NCI-H187 (cell line): ENCODE measurements around the gene MEAK7.
A peak's percentile ranks its signal among the peaks of the same experiment; 100 is the strongest.

ENCODE experiments used
- DNase-seq, 2 experiments: peaks; one replicate each; lab custom pipeline; 2025; lab: John Stamatoyannopoulos, UW

MEAK7 gene

DNA sequence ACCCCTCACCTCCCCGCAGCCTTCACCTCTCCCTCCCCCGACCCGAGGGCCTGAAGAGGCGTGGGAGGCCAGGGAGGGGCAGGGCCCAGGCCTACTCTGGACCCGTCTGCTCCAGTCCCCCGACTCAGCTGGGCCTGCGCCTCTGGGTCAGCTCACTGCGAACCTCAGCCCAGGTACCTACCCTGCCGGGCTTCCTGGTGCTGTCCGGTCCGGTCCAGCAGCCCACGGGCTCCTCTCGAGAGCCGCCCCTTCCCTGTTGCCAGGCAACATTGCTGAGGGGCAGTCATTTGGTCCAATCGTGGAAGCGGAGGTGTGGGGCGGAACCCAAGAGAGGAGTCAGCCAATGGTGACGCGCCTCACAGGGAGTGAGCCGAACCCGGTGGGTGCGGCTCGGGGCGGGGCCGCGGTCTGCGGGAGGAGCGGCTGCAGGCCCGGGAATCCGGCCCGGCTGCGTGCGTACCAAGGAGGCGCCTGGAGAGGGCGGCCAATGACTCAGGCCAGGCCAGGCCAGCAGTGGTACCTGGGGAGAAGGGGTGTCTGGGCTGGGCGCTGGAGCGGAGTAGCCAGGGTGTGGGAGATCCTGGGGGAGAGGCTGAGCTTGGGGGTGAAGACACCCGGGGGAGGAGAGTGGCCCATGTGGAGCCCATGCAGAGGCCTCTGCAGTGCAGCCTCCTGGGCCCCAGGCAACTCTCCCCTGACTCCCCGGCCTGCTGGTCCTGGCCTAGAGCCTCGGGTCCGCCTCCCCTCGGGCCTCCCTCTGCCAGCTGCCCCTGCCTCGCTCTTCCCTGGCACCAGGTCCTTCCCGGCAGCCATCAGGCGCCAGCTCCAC lies at the start of gene MEAK7:
MEAK7 (minus strand) TSS at position 240 of the 829 bp plus-strand sequence. CDS start 6,573 bp downstream, outside the sequence.
- DNase-seq = peak; percentile 75 to 95

DNA sequence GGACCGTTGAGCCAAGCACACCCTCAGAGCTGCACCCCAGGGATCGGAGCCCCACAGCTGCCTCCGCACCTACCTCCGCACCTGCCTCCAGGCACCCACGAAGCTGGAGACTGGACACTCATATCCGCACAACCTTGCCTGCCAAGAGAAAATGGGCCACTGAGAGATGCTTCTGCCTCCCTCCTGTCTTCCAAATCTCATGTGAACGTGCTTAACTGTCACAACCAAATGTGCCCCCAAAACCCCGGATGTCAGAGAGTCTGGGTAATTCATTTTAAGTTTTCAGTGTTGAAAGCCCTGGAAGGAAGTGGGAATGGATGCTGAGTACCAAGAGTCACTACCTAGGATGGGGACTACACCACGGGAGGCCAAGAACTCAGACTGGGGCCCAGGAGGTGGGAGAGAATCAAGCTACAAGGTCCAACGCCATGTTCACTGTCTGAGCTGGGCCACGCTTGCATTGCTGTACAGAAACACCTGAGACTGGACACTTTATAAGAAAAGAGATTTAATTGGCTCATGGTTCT lies 49.5 kb upstream of the MEAK7 start:
- no peak for DNase-seq

- DNase-seq = no peak
Observed at GRCh38 chr16:84552135-84552534, 47.7 kb upstream of the MEAK7 start.

- DNase-seq = no peak
Observed at GRCh38 chr16:84550096-84550495, 45.6 kb upstream of the MEAK7 start.

- DNase-seq = no peak
Observed at GRCh38 chr16:84548971-84549844, 44.7 kb upstream of the MEAK7 start.

- no peak for DNase-seq
Observed at GRCh38 chr16:84548508-84548907, 44.0 kb upstream of the MEAK7 start.

- DNase-seq = no peak
Observed at GRCh38 chr16:84547546-84548061, 43.1 kb upstream of the MEAK7 start.

DNA sequence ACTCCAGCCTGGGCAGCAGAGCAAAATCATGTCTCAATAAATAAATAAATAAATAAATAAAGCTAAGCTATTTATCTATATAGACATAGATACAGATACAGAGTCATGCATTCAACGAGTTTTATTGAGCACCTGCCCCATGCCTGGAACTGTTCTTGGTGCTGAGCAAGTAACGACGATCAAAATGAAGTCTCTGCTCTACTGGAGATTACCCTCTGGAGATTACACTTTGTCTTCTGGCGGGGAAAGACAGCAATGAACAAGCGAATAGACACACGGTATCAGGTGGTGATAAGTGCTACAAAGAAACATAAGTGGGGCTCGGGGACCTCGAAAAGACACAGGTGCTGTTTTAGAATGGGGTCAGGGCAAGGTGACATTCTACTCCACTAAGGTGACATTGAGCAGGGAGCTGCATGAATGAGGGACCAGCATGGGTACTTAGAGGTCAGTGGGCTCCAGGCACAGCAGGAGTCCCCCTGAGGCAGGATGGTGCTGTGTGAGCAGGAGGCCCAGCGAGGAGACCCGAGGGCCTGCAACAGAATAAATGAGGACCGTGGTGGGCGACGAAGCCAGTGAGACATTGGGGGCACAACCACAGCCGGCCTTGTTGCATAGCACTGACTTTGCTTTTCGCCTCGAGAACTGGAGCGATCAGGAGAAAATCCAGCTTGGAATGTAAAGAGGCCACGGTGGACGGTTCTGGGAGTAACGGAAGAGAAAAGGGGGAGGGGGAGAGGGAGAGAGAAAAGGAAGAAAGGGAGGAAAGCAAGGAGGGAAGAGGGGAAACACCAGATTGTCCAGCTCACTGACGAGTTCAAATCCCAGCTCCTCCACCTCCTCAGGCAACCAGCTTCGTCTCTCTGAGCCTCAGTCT lies 42.4 kb upstream of the MEAK7 start:
- DNase-seq = no peak

GRCh38 chr16:84545114-84545737 lies 40.8 kb upstream of the MEAK7 start:
- no peak for DNase-seq

DNA sequence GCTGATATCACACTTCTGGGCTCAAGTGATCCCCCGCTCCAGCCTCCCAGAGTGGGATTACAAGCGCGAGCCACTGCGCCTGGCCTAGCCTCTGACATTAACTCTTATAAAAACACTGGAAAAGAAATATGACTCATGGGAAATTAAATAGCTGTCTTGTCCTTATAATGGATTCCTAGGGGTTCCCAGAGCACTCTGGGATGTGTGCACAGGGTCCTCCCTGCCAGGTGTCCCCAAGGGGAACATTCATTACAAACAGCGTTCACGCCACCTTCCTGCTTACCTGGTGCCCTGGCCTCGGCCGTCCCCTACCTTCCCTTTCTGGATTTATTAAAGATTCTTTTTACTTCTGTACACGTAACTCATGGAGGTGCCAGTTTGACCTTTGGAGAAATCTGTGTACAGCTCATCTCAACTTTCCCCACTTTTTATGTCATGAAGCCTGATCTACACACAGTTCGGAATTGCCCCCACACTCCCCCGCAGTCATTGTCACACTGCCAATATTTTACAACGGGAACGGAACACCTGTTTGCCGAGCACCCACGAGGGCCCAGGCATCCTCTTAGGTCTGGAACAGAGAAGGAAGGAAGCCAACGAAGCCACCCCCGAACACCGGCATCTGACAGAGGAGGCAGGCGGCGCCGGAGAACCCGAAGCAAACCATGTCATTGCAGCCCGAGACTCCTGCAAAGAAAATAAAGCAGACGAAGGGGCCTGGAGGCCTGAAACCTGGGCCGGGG lies 39.7 kb upstream of the MEAK7 start:
- peak in 1 of 2 experiments; percentile 24 for DNase-seq

DNA sequence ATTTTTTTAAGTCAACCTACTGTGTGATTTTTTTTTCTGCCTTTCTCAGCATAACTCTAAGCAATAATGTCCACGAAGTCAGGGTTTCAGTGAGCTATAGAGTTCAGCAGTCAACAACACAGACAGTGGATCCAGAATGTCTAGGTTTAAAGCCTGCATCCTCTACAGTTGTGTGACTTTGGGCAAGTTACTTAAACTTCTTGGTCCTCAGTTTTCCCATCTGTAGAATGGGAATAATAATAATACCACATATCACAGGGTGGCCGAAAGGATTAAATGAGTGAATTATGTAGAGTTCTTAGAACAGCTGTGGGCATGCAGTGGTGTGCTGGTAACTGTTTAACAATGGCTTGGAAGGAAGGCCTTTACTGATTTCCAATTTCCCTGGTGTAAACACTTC lies 38.8 kb upstream of the MEAK7 start:
- no peak for DNase-seq

GRCh38 chr16:84541999-84542817 lies 37.7 kb upstream of the MEAK7 start:
- DNase-seq = no peak

DNA sequence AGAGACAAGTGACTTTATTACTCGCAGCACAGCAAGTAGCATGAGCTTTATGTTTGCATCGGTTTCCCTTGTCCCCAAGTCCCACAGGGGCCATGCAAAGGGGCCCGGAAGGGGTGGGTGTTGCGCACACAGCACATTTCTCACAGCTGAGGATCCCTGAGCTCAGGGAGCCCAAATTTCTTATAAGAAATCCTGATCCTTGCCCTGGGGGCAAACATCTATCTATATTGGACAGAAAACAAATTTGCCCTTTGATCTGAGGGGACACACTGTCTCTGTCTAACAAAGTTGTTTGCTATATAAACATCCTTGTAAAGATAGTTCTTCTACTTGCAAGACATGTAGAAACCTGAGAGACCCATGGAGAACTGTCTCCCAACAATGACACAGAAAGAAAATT lies 35.7 kb upstream of the MEAK7 start:
- no peak for DNase-seq

DNA sequence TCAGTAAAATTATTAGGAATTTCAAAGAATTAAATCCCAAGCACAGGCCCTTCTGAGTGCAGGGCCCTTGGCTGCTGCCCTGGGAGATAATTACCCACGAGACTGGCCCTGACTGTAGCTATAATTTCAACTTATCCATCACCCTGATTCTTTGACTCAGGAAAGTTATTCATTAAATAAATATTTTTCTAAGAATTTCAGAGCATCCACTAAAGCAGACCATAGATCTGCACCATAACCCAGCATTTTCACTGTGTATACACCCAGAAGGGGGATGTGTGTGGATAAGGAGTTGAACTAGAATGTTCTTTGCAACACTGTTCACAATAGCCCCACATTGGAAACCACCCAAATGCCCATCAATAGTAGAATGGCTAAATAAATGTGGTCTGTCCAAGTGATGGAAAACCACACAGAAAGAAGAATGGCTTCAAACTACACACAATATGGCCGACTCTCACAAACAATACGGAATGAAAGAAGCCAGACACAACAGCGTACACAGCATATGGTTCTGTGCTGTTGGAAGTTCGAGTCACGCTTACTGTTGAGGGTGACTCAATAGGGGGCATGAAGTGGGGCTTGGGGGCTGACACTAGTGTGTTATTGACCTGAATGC lies 33.9 kb upstream of the MEAK7 start:
- DNase-seq = no peak

DNA sequence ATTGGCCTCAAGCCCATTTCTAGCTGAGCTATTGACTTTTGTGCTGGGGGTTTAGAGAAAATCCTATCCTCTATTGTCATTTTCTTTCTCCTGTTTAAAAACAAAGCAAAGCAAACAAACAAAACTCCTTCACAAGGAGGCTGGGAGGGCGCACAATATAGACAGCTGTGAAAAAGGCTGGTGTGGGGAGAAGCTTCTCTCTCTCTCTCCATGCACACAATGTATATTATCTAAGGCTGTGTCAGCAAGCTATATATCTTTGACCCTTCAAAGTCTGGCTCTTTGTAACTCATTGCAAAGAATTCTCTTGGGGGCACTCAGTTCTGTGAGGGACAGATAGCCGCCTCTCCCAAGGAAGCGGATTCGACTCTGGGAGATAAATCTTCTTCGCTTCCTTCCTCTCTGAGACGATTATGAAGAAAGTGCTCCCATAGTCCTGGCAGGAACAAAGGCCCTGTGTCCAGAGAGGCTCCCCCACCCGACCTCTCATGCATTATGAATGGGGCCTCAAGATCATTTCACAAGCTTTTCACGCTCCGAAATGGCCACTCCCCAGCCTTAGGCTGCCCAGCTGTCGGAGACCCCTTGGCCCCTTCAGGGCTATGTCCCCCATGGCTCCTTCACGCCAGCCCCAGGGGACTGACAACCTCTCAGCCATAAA lies 33.2 kb upstream of the MEAK7 start:
- no peak for DNase-seq

- DNase-seq = no peak
Observed at GRCh38 chr16:84535851-84536250, 31.4 kb upstream of the MEAK7 start.

GRCh38 chr16:84535408-84535807 lies 30.9 kb upstream of the MEAK7 start:
- no peak for DNase-seq

DNA sequence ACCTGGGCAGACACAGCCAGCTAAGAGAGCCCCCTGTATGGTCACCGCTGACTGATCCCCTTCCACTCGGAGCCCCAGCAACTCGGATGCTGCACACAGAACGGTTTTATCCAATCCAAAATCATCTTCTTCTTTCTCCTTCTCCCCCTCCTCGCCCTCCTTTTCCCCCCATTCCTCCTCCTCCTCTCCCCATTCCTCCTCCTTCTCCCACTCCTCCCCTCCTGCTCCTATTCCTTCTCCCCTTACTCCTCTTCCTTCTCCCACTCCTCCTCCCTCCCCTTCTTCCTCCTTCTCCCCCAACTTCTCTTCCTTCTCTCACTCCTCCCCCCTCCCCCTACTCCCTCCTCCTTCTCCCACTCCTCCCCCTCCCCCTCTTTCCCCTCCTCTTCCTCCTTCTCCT lies 30.4 kb upstream of the MEAK7 start:
- DNase-seq = no peak
